ENCODE measurements around the gene NDUFB8.
A peak's percentile ranks its signal among the peaks of the same experiment; 100 is the strongest.

Gene NDUFB8

DNA sequence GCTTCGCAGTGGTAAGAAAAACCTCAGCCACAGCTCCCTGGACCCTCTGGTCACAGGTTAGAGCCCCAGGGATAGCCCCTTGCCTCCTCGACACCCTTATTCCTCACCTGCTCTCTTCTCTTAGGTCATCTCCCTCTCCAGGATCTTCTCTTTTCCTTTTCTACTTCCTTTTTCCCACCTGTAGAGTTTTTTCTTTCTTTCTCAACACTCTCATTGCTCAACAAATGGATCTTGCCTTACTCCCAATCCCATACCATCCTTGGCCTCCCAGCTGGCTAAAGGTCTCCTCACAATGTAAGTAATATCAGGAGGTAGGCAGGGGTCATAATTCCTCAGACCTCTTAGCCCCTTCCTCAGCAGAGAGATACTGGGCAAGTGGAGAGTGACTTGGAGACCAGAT lies 49.7 kb downstream of the NDUFB8 start:
- TF ChIP-seq MYNN (tag by site-specific recombination; IDR thresholded peaks at IDR 0.05; ENCODE audit: borderline replicate concordance): no peak
- peak; percentile 57; the same call in 1 of the 2 replicates for TF ChIP-seq SCRT2 (tag by site-specific recombination; IDR thresholded peaks at IDR 0.05)
- TF ChIP-seq PRDM1 (tag by site-specific recombination; IDR thresholded peaks at IDR 0.05): peak; percentile 56; the same call in 1 of the 2 replicates
- 0 out of 2 replicates have a peak, but pooled peaks have one; percentile 11 for TF ChIP-seq ZNF146 (tag by site-specific recombination; IDR thresholded peaks at IDR 0.05)
- H3K4me3 ChIP-seq (ENCODE audit: low read depth, low read length): no peak overlapping the region
- H3K4me1 ChIP-seq (ENCODE audit: control insufficient read depth, insufficient read depth, low read length): peaks cover 8% of the 10 kb centered on the region
- H3K27ac ChIP-seq (ENCODE audit: extremely low read depth, low read depth, low read length): no peak overlapping the region
- H3K36me3 ChIP-seq (ENCODE audit: control insufficient read depth in 2 of 2, insufficient read depth in 1 of 2, low read length in 2 of 2): peaks cover 0 to 9% of the 10 kb centered on the region in 2 experiments; a peak in 1 of 3 replicates
- ChIA-PET CTCF (interaction anchor here (1.0 to 3.6 kb wide), 4 partner anchors 11 to 46 kb away, joined by 3 to 40 read pairs (median 7); no protein-coding TSS in a partner anchor), POLR2A (no interaction called here)
- H3K9me3 ChIP-seq (ENCODE audit: control insufficient read depth, insufficient read depth, low read depth, low read length): no peaks in the 10 kb centered on the region

DNA sequence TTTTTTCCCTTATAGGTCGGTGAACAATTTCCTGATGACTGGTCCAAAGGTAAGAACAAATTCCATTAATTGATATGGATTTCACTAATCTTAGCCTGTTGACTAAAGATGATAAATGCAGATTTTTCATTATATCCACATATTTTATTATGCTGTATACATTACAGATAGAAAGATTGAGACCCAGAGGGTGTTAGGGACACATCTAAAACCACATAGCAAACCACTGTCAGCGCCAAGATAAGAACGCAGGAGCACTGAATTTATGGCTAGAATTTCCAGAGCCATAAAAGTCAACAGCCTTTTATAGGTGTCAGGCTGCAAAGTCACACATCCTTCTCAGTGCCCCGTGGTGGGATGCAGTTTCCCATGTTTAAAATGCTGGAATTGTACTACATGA lies 50.6 kb downstream of the NDUFB8 start:
- Histone ChIP-seq H3K36me3 (ENCODE audit: control insufficient read depth in 2 of 2, insufficient read depth in 1 of 2, low read length in 2 of 2) (no peaks in the 10 kb centered on the region), H3K4me1 (ENCODE audit: control insufficient read depth, insufficient read depth, low read length) (peaks cover 8% of the 10 kb centered on the region), H3K27ac (ENCODE audit: extremely low read depth, low read depth, low read length) (no peak overlapping the region), H3K9me3 (ENCODE audit: control insufficient read depth, insufficient read depth, low read depth, low read length) (no peaks in the 10 kb centered on the region), H3K4me3 (ENCODE audit: low read depth, low read length) (no peak overlapping the region)
- POLR2A ChIA-PET: no interaction called here
- CTCF ChIA-PET: interaction anchor here (1.0 kb wide), 1 partner anchor 45 kb away, joined by 3 read pairs; no protein-coding TSS in a partner anchor
- TF ChIP-seq ZNF324 (tag by site-specific recombination; IDR thresholded peaks at IDR 0.05): no peak
- TF ChIP-seq, protein P1, sequence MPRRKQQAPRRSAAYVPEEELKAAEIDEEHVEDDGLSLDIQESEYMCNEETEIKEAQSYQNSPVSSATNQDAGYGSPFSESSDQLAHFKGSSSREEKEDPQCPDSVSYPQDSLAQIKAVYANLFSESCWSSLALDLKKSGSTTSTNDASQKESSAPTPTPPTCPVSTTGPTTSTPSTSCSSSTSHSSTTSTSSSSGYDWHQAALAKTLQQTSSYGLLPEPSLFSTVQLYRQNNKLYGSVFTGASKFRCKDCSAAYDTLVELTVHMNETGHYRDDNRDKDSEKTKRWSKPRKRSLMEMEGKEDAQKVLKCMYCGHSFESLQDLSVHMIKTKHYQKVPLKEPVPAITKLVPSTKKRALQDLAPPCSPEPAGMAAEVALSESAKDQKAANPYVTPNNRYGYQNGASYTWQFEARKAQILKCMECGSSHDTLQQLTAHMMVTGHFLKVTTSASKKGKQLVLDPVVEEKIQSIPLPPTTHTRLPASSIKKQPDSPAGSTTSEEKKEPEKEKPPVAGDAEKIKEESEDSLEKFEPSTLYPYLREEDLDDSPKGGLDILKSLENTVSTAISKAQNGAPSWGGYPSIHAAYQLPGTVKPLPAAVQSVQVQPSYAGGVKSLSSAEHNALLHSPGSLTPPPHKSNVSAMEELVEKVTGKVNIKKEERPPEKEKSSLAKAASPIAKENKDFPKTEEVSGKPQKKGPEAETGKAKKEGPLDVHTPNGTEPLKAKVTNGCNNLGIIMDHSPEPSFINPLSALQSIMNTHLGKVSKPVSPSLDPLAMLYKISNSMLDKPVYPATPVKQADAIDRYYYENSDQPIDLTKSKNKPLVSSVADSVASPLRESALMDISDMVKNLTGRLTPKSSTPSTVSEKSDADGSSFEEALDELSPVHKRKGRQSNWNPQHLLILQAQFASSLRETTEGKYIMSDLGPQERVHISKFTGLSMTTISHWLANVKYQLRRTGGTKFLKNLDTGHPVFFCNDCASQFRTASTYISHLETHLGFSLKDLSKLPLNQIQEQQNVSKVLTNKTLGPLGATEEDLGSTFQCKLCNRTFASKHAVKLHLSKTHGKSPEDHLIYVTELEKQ (tag by site-specific recombination; IDR thresholded peaks at IDR 0.05; ENCODE audit: borderline replicate concordance): peak; percentile 39; the same call in 1 of the 2 replicates
- no peak for TF ChIP-seq CTCF (tag by site-specific recombination; IDR thresholded peaks at IDR 0.05)
- TF ChIP-seq, protein P2, sequence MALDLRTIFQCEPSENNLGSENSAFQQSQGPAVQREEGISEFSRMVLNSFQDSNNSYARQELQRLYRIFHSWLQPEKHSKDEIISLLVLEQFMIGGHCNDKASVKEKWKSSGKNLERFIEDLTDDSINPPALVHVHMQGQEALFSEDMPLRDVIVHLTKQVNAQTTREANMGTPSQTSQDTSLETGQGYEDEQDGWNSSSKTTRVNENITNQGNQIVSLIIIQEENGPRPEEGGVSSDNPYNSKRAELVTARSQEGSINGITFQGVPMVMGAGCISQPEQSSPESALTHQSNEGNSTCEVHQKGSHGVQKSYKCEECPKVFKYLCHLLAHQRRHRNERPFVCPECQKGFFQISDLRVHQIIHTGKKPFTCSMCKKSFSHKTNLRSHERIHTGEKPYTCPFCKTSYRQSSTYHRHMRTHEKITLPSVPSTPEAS (tag by site-specific recombination; IDR thresholded peaks at IDR 0.05): no peak
- TF ChIP-seq FEZF1 (tag by site-specific recombination; IDR thresholded peaks at IDR 0.05): peak; percentile 92
- no peak for TF ChIP-seq ZNF623 (tag by site-specific recombination; IDR thresholded peaks at IDR 0.05)
- TF ChIP-seq GFI1B (tag by site-specific recombination; IDR thresholded peaks at IDR 0.05): peak; percentile 41; the same call in 1 of the 2 replicates
- peak; percentile 49; the same call in 1 of the 2 replicates for TF ChIP-seq IKZF3 (tag by site-specific recombination; IDR thresholded peaks at IDR 0.05)
- TF ChIP-seq, protein P3, sequence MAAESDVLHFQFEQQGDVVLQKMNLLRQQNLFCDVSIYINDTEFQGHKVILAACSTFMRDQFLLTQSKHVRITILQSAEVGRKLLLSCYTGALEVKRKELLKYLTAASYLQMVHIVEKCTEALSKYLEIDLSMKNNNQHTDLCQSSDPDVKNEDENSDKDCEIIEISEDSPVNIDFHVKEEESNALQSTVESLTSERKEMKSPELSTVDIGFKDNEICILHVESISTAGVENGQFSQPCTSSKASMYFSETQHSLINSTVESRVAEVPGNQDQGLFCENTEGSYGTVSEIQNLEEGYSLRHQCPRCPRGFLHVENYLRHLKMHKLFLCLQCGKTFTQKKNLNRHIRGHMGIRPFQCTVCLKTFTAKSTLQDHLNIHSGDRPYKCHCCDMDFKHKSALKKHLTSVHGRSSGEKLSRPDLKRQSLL (tag by site-specific recombination; IDR thresholded peaks at IDR 0.05): 0 out of 2 replicates have a peak, but pooled peaks have one; percentile 23
- no peak for TF ChIP-seq HIC1 (tag by site-specific recombination; IDR thresholded peaks at IDR 0.05)
- TF ChIP-seq ZNF837 (tag by site-specific recombination; IDR thresholded peaks at IDR 0.05): no peak
- TF ChIP-seq WT1 (tag by site-specific recombination; IDR thresholded peaks at IDR 0.05): peak; percentile 48; the same call in 1 of the 2 replicates
- no peak for TF ChIP-seq ZNF585B (tag by site-specific recombination; IDR thresholded peaks at IDR 0.05)
- TF ChIP-seq ZNF488 (tag by site-specific recombination; IDR thresholded peaks at IDR 0.05): no peak
- no peak for TF ChIP-seq ZNF157 (tag by site-specific recombination; IDR thresholded peaks at IDR 0.05)
- TF ChIP-seq GLI4 (tag by site-specific recombination; IDR thresholded peaks at IDR 0.05): no peak
- no peak for TF ChIP-seq ZNF544 (tag by site-specific recombination; IDR thresholded peaks at IDR 0.05)
- no peak for TF ChIP-seq ZNF37A (tag by site-specific recombination; IDR thresholded peaks at IDR 0.05)
- TF ChIP-seq KLF10 (tag by site-specific recombination; IDR thresholded peaks at IDR 0.05): 0 out of 2 replicates have a peak, but pooled peaks have one; percentile 33
- no peak for TF ChIP-seq ZFP69B (tag by site-specific recombination; IDR thresholded peaks at IDR 0.05)
- no peak for TF ChIP-seq ZNF830 (tag by site-specific recombination; IDR thresholded peaks at IDR 0.05; ENCODE audit: low read depth)
